Dermis microvascular lymphatic vessel endothelial cell (primary cell): Measurements from ENCODE around the gene HSPG2. TPM values are rescaled to one million over a fixed set of nuclear protein-coding genes. Genes with fewer than 3 reads are reported as not detected.

Source experiments
- DNase-seq, 2 donors: peaks; one replicate each; pipeline versions ENCODE4 v3.0.0 to v3.0.0-alpha.2; 2010; ENCODE audit warnings: low read depth in 2 of 2
- total RNA-seq: library from RNA; depleted of rRNA; stranded (reverse); fragments of >200 nt; gene quantifications from 2 replicates; pipeline ENCODE4 v1.2.1, GENCODE V29; 2014

Gene HSPG2
- total RNA-seq, 1 donor from 2014 or later = 281 TPM

DNA sequence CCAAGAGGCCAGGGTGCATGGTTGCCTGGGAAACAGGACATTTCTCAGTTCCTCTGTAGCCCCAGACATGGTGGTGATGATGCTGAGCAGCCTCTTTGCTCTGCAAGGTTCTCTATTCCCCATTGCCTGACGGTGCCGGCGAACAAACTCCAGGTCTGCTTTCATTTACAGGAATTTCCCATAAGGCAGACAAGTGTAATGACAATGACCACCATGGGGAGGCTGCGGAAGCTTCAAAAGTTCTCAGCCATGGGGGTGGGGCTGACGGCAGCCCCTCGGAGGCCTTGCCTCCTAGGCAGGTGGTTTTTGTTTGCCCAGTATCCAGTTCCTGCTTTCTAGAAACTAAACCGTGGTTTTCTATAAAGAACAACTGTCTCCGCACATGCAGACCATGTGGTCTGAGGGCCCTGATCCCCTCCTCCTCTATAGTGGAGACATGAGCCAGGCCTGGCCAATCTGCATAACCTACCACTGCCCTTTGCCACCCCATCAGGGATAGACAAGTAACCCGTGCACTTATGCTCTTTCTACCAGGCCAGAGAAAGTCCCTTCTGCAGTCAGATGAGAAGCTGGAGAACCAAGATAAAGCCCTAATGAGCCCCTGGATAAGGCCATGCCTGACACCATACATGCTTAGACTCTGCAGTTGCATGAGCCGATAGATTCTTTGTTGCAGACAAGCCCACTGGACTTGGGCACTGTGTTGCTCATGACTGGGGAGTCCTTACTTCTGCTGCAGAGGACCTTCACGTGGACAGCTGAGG is 71.0 kb downstream of the HSPG2 start:
- DNase-seq = no peak

DNA sequence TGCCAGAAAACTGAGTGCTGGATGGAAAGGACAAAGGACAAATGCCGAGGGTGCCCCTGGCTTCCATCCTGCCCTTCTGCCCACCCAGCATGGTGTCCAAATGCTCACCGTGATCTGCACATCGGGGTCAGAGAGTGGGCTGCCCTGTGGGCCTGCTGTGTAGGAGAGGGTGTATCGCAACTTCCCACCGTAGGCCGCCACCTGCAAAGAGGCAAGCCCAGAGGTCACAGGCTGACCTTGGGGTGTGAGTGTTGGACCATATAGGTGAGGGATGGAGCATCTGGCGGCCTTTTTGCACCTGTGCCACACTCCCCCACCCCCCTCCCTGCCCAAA is 71.5 kb downstream of the HSPG2 start:
- DNase-seq = no peak

DNA sequence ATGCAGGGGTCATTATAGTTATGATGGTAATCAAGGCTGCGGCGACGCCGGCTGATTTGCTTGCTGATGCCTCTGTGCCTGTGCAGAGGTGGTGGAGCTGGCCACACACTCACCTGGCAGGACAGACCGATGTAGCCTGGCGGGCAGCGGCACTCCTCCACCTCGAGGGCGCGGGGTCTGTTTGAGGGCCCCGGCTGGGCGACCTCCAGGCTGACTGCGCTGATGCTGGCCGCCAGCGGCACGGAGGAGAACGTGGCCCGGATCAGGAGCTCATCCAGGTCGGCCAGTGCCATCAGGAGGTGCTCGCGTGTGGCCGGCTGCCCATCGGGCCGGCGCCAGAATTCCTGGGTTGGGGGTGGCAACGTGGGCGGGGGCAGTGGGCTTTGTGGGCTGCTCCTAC is 72.4 kb downstream of the HSPG2 start:
- no peak for DNase-seq

DNA sequence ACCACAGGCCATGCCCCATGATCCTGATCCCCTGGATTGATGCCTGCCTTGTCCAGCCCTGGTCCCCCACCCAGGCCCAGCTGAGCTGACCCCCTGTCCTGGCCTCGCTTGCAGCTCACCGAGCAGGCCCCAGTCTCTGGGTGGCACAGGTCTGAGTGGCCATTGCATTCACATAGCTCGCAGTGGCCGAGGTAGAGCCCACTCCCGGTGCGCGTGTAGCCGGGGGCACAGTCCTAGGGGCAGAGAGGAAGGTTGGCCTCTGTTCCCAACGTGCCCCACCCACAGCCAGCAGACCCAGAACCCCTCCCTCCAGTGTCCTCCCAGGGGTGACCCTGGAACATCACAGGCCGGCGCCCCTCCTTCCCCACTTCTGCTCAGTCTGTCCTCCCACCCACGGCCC is 73.1 kb downstream of the HSPG2 start:
- no peak for DNase-seq

DNA sequence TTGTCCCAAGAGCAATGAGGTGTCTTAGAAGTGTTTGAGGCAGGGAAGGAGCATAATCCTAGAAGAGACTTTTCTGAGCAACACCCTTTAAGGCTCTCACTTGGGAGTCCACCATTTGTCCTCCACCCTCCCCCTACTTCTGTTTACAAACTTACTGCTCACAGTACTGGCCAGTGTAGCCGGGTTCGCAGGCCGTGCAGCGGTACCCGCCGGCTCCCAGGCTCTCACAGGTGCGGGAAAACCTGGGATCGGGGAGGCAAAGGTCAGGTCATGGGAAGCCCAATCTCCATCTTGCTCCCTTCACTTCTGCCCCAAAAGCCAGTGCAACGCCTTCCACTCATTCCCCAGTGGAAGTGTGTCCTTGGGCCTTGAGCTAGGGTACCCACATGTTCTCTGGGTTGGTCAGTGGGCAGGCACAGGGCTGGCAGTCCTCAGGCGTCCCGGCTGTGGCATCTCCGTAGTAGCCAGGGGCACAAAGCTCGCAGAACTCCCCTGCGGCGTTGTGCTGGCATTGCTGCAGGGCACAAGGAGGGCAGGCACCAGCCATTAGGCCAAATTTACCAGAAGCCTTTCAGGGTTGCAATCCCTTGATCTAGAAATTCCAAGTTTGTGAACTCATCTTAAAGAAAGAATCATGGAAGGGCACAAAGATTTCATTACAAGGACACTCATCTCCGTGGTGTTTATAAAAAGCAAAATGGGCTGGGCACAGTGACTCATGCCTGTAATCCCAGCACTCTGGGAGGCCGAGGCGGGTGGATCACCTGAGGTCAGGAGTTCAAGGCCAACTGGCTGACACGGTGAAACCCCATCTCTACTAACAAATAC is 75.3 kb downstream of the HSPG2 start:
- no peak for DNase-seq

DNA sequence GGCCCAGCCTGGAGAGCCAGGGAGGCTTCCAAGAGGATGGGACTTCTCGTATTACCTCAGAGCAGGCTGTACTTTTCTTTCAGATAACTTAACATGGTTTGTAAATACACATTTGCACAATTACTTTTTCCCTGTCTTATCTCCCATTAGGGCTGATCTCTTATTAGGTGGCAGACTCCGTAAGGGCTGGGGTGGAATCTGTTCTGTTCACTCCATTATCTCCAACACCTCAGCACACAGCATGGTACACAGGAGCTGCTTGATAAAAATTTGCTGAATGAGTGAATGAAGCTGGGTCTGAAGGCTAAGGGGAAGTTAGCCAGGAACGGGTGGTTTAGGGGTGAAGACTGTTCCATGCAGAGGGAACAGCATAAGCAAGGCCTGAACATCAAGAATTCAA is 76.1 kb downstream of the HSPG2 start:
- no peak for DNase-seq

DNA sequence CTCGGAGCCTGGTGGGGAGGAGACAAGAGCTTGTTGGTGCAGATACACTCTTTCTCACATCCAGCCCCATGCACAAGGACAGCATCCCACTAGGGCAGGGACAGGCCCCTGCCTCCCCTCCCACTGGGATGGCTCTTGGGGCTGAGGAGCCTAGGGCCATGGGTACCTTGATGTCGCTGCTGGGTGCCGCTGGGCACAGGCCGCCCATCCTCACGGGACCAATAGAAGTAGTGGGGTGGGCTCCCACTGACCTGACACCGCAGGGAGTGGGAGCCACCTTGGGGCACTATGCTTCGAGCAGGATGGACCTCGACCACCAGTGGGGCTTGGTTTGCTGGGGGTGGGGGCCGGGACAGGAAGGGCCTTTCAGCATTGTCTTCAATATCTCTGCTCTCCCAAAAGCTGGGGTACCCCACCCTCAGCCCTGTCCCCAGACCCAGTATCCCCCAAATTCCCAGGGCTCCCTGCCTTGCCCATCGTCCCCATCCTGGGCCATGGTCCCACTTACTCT is 77.4 kb downstream of the HSPG2 start:
- DNase-seq = no peak

DNA sequence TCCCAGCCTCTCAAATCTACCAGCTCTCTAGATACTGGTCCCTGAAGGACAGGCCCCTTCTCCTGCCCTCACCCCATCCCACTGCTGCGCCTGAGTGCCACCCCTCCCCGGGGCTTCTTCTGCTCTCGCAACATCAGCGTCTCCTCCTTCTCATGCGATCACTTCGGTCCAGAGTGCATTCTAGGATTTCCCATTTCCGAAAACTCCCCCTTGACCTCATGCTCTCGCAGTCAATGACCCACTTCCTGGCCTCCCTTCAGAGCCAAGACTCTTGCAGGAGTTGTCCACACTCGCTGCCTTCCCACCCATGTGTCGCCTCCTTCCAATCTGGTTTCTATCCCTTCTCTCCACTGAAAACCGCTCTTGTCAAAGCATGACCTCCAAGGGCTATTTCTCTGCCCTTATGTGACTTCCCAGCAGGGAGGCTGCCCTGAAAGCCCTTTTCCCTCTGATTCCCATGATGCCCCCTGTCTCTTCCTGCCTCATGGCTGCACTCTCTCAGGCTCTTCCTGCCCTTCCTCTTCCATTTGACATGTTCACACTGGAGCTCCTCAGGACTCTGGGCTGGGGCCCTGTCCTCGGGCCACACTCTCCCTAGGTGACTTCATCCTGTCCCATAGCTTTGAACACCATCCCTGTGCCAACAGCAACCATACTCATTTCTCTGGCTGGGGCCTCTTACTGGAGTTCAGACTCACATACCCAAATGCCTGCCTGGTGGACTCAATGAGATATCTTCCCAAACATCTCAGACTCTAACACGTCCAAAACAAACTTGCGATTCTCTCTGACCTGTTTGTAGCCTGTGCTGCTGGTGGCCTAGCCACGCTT is 79.1 kb downstream of the HSPG2 start:
- no peak for DNase-seq

DNA sequence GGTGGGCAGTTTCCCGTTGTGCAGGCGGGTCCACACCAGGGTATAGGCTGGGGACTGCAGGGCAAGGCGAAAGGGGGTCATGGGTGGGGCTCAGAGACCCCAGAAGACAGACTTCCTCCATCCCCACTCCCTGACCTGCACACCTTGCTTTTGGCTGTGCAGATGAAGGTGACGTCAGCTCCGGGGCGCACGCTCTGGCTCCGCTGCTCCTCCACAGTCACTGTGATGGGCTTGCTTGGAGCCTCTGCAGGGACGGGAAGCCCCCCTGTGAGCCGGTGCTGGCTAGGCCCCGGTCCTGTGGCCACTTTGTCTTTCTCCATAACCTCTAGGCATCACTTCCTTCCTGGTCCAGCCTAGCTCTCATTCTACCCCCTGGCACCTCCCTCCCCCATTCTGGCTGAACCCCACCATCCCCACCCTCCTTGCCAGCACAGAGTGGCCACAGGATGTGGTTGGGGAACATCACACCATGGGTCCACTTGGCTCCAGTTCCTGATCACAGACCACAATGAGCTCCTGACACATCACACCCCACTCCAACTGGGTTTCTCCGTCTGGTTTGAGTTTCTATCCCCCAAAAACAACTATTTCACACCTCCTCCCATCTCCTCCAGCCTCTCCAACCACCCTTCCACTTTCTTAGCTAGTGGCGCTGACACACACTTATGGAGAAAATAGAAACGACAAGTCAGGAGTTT is 79.8 kb downstream of the HSPG2 start:
- no peak for DNase-seq

DNA sequence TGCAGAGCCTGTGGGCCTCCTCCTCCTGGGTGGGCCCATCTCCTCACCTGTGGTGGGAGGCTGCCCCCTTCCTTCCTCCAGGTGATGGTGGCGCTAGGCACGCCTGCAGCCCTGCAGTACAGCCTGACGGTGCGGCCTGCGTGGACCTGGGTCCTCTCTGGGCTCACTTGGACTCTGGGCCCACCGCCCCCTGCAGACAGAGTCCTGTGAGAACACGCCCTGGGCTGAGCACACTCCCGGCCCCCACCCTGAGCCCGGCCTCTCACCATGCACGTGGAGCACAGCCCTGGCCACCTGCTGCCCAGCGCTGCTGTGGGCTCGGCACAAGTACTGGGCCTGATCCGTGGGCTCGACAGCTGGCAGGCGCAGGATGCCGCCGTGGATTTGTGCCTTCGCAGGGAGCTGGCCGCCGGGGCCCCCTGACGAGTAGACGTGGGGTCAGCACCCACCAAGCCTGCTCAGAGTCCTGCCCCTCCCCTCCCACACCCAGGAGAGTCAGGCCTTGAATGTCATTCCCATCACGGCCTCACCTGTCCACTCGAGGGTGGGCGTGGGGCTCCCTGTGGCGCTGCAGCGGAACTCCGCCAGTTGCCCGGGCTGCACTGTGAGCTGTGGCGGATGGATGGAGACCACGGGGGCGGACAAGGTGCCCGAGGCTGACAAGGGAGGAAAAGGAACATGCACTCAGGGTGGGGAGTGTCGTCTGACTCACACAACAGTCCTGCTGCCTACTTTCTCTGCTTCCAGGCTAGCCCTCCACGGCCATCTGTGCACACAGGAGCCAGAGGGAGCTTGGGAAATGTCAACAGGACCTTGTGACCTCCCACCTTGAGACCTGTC is 81.6 kb downstream of the HSPG2 start:
- no peak for DNase-seq

DNA sequence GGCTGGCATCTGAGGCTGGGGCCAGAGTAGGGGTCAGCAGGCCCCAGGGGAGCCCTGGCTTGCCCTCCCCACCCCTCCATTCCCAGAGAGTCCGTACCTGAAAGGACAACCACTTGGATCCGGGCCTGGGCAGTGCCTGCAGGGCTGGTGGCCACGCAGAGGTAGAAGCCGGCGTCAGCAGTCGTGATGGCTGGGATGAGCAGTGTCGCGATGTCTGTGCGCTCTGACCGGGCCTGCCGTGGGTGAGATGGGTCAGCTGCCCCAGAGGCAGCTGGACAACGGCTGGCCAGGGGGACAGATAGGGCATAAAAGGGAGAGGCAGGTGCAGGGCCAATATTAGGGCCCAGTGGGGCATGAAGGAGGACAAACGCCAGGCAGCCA is 82.4 kb downstream of the HSPG2 start:
- no peak for DNase-seq

DNA sequence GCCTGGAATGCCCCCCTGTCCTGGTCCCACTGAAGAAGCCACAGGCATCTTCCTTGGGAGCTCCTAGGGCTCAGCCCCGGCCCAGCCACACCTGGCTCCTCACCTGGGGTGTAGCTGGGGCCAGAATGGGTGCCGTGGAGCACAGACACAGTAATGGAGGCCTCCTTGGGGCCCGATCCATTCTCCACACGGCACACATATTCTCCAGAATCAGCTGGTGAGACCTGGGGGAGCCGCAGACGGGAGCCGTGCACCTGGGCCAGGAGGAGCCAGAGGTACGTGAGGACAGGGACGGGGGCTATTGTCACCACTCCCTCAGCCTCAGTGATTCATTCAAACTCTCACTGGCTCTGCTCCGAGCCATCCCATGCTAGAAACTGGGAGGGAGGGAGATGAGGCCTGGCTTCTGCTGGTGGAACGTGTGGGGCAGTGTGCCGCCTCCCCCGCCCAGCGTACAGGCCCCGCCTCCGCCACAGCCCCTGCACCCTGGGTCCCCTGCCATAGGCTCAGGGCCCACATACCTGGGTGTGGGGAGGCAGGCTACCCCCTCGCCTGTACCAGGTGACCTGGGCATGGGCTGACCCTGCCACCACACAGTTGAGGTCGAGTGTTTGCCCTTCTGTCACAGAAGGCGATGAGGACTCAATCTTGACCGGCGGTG is 82.9 kb downstream of the HSPG2 start:
- no peak for DNase-seq

DNA sequence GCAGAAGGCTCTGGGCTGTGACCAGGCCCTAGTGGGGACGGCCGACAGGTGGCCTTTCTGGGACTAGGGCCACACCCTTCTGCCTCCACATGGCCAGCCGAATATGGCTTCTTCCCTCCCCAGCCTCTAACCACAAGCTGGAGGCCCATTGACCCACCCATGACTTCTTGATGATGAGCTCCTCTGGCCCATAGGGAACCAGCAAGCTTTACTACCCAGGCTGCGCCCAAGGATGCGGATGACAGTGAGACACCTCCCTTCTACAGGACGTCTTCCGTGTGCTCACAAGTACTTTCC is 84.0 kb downstream of the HSPG2 start:
- no peak for DNase-seq

DNA sequence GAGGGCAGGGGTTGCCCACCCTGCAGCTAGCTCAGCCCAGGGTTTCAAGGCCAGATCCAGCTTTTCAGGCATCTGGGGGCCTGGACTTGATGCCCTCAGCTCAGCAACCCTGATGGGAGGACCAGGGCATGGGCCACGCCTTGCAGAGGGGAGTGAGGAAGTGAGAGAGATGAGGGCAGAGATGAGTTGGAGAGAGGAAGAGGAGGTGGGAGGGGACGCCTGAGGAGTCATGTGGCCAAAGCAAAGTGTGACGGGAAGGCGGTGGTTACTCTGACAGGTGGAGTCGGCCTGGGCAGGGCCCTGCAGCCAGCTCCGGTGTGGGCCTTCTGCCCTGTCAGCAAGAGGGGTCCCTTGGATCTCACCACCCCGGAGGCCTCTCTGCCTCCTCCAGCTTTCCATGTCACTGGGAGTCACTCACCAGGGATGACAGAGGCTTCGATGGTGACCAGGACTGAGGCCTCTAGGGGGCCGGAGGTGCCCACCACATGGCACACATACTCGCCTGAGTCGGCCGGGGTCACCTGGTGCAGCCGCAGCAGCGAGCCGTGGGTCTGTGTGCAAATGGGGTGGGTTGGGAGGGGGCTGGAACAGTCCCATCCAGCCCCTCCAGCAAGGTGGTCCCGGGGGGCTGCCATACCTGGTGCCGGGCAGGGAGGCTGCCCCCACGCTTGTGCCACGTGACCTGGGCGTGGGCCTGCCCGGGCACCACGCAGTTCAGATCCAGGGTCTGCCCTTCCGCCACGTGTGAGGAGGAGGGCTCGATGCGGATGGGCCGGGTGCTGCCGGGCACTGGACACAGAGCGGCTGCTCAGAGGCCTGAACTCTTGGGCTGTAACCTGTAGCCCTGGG is 84.6 kb downstream of the HSPG2 start:
- no peak for DNase-seq

DNA sequence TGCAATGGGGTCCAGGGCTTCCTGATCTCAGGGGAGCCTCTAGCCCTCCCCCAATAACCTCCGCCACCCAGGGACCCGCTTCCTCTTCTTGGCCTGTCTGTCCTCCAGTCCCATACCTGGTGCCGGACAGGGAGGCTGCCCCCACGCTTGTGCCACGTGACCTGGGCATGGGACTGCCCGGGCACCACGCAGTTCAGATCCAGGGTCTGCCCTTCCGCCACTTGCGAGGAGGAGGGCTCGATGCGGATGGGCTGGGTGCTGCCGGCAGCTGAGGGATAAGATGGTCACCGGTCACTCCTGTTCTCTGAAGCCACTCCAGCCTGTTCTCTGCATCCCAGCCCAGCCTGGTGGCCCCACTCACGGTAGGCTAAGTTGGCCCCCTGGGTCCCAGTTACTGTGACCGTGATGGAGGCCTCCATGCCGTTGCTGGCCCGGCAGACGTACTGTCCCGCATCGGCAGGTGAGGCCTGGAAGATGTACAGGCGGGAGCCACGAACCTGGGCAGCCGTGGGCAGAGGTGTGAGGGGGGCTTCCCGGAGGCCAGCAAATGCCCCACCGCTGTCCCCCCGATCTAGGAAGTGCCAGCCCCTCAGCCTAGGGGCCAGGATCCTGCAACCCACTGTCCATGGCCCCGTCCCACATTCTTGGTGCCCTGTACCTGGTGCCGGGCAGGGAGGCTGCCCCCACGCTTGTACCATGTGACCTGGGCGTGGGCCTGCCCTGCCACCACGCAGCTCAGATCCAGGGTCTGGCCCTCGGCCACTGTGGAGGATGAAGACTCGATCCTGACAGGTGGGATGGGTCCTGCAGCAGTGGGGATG is 85.5 kb downstream of the HSPG2 start:
- DNase-seq = no peak

DNA sequence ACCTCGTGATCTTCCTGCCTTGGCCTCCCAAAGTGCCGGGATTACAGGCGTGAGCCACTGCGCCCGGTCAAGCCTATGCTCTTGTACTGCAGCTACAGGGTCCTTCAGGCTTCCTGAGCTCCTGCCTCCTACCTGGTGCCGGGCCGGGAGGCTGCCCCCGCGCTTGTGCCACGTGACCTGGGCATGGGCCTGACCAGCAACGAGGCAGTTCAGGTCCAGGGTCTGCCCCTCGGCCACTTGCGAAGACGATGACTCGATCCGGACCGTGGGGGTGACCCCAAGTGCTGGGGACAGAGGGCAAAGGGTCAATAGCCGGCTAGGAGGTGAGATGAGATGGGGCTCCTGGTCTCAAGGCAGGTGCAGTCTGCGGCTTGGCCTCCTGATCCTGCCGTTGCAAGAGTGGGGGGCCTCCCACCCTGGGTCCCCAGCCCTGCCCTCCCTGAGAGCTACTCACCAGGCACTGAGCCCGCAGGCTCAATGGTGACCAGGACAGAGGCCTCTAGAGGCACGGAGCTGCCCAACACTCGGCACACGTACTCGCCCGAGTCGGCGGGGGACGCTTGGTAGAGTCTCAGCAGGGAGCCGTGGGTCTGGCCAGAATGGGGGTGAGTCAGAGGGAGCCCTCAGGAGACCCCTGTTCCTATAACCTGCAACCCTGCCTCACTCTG is 87.1 kb downstream of the HSPG2 start:
- no peak for DNase-seq

DNA sequence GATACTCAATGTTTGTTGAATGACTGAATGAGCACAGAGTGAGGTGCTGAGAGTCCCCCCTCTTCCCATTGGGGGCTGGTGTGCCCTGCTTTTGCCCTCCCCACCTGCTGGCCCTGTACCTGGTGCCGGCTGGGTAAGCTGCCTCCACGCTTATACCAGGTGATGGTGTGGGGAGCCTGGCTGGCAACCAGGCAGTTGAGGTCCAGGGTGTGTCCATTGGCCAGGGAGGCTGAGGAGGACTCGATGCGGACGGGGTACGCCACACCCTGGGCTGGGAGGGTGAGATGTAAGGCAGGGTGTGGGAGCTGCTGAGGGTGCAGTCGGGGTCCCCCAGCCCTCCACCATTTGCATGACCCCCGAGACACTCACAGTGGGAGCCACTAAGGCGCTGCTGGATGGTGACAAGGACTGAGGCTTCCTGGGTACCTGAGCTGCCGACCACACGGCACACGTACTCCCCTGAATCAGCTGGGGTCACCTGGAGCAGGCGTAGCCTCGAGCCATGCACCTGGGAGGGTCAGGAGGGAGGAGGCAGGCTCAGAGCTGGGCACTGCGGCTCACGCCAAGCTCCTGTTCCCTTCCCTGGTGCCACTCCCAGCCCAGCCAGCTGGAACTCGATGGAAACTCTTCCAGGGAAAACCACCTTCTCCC is 88.5 kb downstream of the HSPG2 start:
- DNase-seq = no peak
